ENCODE measurements around the gene SDK2. TPM values are rescaled to one million over a fixed set of nuclear protein-coding genes. Genes with fewer than 3 reads are reported as not detected.

The SDK2 gene
- polyA plus RNA-seq, 1 experiment, result 0.04 TPM

DNA sequence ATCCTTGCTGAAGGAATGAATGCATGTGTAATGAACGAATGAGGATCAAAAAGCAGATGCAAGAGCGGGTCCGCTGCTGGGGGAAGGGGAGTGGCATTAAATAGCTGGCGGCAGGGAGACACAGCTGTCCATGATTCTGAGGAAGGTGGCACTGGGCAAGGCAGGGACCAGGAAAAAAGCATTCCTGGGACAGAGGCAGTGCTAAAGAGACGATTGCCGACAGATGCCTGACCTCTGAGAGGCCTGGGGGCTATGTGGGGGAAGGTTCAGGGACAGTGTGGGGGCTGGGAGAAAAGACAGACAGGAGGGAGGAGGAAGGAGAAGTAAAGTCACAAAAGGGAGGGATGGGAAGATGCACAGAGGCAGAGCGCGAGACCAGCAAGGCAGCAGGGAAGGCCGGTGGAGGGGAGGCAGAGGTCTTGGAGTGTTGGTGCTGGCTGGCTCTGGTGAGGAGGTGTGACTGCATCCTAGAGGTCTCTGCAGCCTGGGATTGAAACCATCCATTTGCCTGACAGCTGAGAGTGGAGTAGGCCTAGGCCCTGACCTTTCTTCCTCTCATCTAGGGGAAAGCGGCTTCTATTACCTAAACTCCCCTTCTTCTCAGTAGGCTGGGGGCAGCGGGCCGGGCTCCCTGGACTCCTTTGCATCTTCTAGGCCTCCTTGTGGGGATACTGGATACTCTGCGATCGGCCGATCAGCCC is 109.9 kb downstream of the SDK2 start:
- no peak for DNase-seq (ENCODE audit: low read depth)
- Histone ChIP-seq H3K4me3 (ENCODE audit: low read depth, low read length) (no peak overlapping the region), H3K36me3 (ENCODE audit: control insufficient read depth, insufficient read depth, low read length) (no peaks in the 10 kb centered on the region), H3K27me3 (ENCODE audit: control insufficient read depth, insufficient read depth, low read length) (no peaks in the 10 kb centered on the region)
- no peak for TF ChIP-seq CTCF (IDR thresholded peaks at IDR 0.05; ENCODE audit: insufficient read depth, low read depth, low read length)
- POLR2A ChIA-PET, result no interaction called here
- CTCF ChIA-PET, result no interaction called here

GRCh38 chr17:73533781-73534180 is 110.5 kb downstream of the SDK2 start:
- TF ChIP-seq CTCF (IDR thresholded peaks at IDR 0.05; ENCODE audit: insufficient read depth, low read depth, low read length), result no peak
- DNase-seq (ENCODE audit: low read depth), result no peak
- H3K36me3 ChIP-seq (ENCODE audit: control insufficient read depth, insufficient read depth, low read length), result no peaks in the 10 kb centered on the region
- ChIA-PET CTCF (no interaction called here), POLR2A (no interaction called here)
- no peak overlapping the region for H3K4me3 ChIP-seq (ENCODE audit: low read depth, low read length)
- H3K27me3 ChIP-seq (ENCODE audit: control insufficient read depth, insufficient read depth, low read length), result no peaks in the 10 kb centered on the region

DNA sequence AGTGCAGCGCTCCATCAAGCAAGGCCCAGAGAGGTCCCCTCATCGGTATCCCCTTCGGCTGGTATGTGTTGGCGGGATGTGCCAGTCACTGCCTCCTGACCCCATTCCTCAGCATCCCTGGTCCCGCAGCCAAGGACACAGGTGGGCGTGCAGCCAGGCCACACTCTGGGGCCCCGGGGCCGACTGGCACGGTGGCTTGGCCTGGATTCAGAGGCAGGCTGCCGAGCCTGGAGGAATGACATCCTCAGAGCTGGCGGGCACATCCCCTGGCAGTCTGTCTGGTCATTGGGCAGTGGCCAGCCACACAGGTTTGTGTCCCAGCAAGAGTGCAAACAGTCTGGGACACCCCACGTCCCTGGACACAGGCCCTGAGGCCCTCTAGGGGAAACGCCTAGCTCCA is 111.1 kb downstream of the SDK2 start:
- CTCF ChIA-PET, result no interaction called here
- TF ChIP-seq CTCF (IDR thresholded peaks at IDR 0.05; ENCODE audit: insufficient read depth, low read depth, low read length), result no peak
- no peak for DNase-seq (ENCODE audit: low read depth)
- Histone ChIP-seq H3K27me3 (ENCODE audit: control insufficient read depth, insufficient read depth, low read length) (no peaks in the 10 kb centered on the region), H3K4me3 (ENCODE audit: low read depth, low read length) (no peak overlapping the region), H3K36me3 (ENCODE audit: control insufficient read depth, insufficient read depth, low read length) (no peaks in the 10 kb centered on the region)
- POLR2A ChIA-PET, result no interaction called here

- H3K27me3 ChIP-seq (ENCODE audit: control insufficient read depth, insufficient read depth, low read length), result no peaks in the 10 kb centered on the region
- ChIA-PET CTCF (no interaction called here), POLR2A (no interaction called here)
Observed at GRCh38 chr17:73532421-73532901, 111.8 kb downstream of the SDK2 start.

DNA sequence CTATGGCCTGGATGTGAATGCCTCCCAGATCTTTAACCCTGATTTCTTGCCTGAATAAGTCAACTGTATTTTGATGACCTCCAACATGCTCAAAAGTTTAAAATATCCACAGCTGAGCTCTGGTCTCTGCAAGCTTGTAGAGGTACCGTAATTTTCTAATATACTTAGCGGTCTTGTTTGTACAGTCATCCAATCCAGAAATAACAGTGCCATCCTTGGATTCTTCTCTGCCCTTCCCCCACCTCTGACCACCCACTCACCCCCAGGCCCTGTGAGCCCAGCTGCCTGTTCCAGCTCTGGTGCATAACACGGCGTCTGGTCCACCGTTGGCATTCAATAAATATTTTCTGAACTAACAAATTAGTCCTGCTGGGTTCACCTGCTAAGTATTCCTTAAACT is 113.1 kb downstream of the SDK2 start:
- no peaks in the 10 kb centered on the region for H3K36me3 ChIP-seq (ENCODE audit: control insufficient read depth, insufficient read depth, low read length)
- H3K4me3 ChIP-seq (ENCODE audit: low read depth, low read length), result no peak overlapping the region
- ChIA-PET POLR2A (no interaction called here), CTCF (no interaction called here)
- no peak for TF ChIP-seq CTCF (IDR thresholded peaks at IDR 0.05; ENCODE audit: insufficient read depth, low read depth, low read length)
- no peak for DNase-seq (ENCODE audit: low read depth)
- H3K27me3 ChIP-seq (ENCODE audit: control insufficient read depth, insufficient read depth, low read length), result no peaks in the 10 kb centered on the region

More at GRCh38 chr17:73532421-73532901, 111.8 kb downstream of the SDK2 start:
- H3K36me3 ChIP-seq (ENCODE audit: control insufficient read depth, insufficient read depth, low read length), result no peaks in the 10 kb centered on the region
- H3K4me3 ChIP-seq (ENCODE audit: low read depth, low read length), result no peak overlapping the region
- TF ChIP-seq CTCF (IDR thresholded peaks at IDR 0.05; ENCODE audit: insufficient read depth, low read depth, low read length), result no peak
- no peak for DNase-seq (ENCODE audit: low read depth)
